Measurements from ENCODE around the gene RNU1-1.
"Not testable (repeated sequence)": the region's sequence is repeated elsewhere in the genome, so short reads cannot be mapped to it uniquely, and the experiment has no call there.

The RNU1-1 gene

GRCh38 chr1:16521288-16521583 lies 7.2 kb upstream of the RNU1-1 start:
- no peak for DNase-seq

GRCh38 chr1:16520435-16521287 lies 6.6 kb upstream of the RNU1-1 start:
- not testable (repeated sequence) for DNase-seq

GRCh38 chr1:16519255-16519951 lies 5.3 kb upstream of the RNU1-1 start:
- DNase-seq: not testable (repeated sequence)

- DNase-seq: not testable (repeated sequence)
Measured at GRCh38 chr1:16518913-16519254, 4.8 kb upstream of the RNU1-1 start.

GRCh38 chr1:16516694-16517410 lies 2.8 kb upstream of the RNU1-1 start:
- DNase-seq: not testable (repeated sequence)

- peak; percentile 98 to 99 for DNase-seq
Measured at GRCh38 chr1:16513412-16514106, 526 bp downstream of the RNU1-1 start.

GRCh38 chr1:16512624-16513411 lies 1.3 kb downstream of the RNU1-1 start:
- DNase-seq: peak; percentile 40 to 41

- DNase-seq: not testable (repeated sequence)
Measured at GRCh38 chr1:16511926-16512325, 2.2 kb downstream of the RNU1-1 start.

GRCh38 chr1:16508861-16509445 lies 5.1 kb downstream of the RNU1-1 start:
- DNase-seq: peak in 1 of 2 experiments; percentile 25

- not testable (repeated sequence) for DNase-seq
Measured at GRCh38 chr1:16506364-16507136, 7.5 kb downstream of the RNU1-1 start.

- DNase-seq: not testable (repeated sequence)
Measured at GRCh38 chr1:16505870-16506269, 8.2 kb downstream of the RNU1-1 start.

- DNase-seq: no peak
Measured at GRCh38 chr1:16503494-16503893, 10.6 kb downstream of the RNU1-1 start.

- DNase-seq: not testable (repeated sequence)
Measured at GRCh38 chr1:16501446-16501845, 12.6 kb downstream of the RNU1-1 start.

- DNase-seq: not testable (repeated sequence)
Measured at GRCh38 chr1:16500975-16501374, 13.1 kb downstream of the RNU1-1 start.

GRCh38 chr1:16500466-16500865 lies 13.6 kb downstream of the RNU1-1 start:
- DNase-seq: not testable (repeated sequence)

- DNase-seq: peak; percentile 38 to 93
Measured at GRCh38 chr1:16498573-16499413, 15.3 kb downstream of the RNU1-1 start.

- DNase-seq: not testable (repeated sequence)
Measured at GRCh38 chr1:16498047-16498446, 16.0 kb downstream of the RNU1-1 start.

GRCh38 chr1:16497474-16497904 lies 16.6 kb downstream of the RNU1-1 start:
- DNase-seq: not testable (repeated sequence)

GRCh38 chr1:16493731-16494130 lies 20.4 kb downstream of the RNU1-1 start:
- not testable (repeated sequence) for DNase-seq

GRCh38 chr1:16492937-16493336 lies 21.1 kb downstream of the RNU1-1 start:
- DNase-seq: not testable (repeated sequence)

All from NCI-H446 (cell line).